Neural crest cell (in vitro differentiated cells): Measurements from ENCODE around the gene CCDC107. TPM values are rescaled to one million over a fixed set of nuclear protein-coding genes. Genes with fewer than 3 reads are reported as not detected.

Experiments used
- DNase-seq: peaks from one replicate; pipeline ENCODE4 v3.0.0; 2021; ENCODE audit warnings: low read depth, mixed read lengths, low spot score
- H3K27ac Mint-ChIP-seq: one replicate; pipeline ENCODE4 v1.8.0; 2021; ENCODE audit warnings: mild to moderate bottlenecking, mixed read lengths; ENCODE audit not compliant: unreplicated experiment
- H3K27me3 Mint-ChIP-seq: 2 replicates; pipeline ENCODE4 v1.8.0; 2021; ENCODE audit warnings: low read depth, mild to moderate bottlenecking, mixed read lengths
- H3K36me3 Mint-ChIP-seq: 2 replicates; pipeline ENCODE4 v1.8.0; 2021; ENCODE audit warnings: low read depth, mild to moderate bottlenecking, mixed read lengths
- H3K4me1 Mint-ChIP-seq: 2 replicates; pipeline ENCODE4 v1.8.0; 2021; ENCODE audit warnings: mixed read lengths
- H3K4me3 Mint-ChIP-seq: one replicate; pipeline ENCODE4 v1.8.0; 2021; ENCODE audit warnings: mild to moderate bottlenecking, mixed read lengths
- H3K9me3 Mint-ChIP-seq: 2 replicates; pipeline ENCODE4 v1.8.0; 2021; ENCODE audit warnings: mixed read lengths
- total RNA-seq: library from RNA; stranded (reverse); gene quantifications from 2 replicates; pipeline ENCODE4 v1.2.1, GENCODE V29; 2021
- TF ChIP-seq, protein P1 (sequence below): fragments of 200-600 bp; sonication (generic); conservative IDR thresholded peaks from 2 replicates; pipeline ENCODE4 v1.5.0; 2021; ENCODE audit warnings: antibody characterized with exemption, mild to moderate bottlenecking

CCDC107 gene
- total RNA-seq, 1 donor from 2014 or later, result 15.4 TPM

DNA sequence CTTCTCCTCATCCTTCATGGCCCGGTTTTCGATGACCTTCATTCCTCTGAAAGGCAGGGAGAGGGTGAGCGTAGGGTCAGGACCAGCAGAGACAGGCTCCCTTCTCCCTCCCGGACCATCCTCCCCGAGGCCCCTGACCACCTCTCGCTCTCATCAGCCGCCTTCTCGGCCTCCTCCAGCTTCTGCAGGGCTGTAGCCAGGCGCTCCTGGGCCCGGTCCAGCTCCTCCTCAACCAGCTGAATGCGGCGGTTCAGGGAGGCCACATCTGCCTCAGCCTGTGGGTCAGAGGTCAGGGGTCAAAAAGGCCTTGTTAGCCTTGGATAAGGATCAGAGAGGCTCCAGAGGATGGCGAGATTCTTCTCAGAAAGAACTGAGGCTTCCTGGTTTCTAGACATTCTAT is 27.4 kb downstream of the CCDC107 start:
- Mint-ChIP-seq H3K27ac (peak overlapping the region; percentile 35), H3K36me3 (peaks cover 9% of the 10 kb centered on the region), H3K27me3 (no peaks in the 10 kb centered on the region), H3K4me1 (peaks cover 39% of the 10 kb centered on the region), H3K9me3 (no peaks in the 10 kb centered on the region), H3K4me3 (no peak overlapping the region)
- no peak for DNase-seq
- TF ChIP-seq, protein P1, sequence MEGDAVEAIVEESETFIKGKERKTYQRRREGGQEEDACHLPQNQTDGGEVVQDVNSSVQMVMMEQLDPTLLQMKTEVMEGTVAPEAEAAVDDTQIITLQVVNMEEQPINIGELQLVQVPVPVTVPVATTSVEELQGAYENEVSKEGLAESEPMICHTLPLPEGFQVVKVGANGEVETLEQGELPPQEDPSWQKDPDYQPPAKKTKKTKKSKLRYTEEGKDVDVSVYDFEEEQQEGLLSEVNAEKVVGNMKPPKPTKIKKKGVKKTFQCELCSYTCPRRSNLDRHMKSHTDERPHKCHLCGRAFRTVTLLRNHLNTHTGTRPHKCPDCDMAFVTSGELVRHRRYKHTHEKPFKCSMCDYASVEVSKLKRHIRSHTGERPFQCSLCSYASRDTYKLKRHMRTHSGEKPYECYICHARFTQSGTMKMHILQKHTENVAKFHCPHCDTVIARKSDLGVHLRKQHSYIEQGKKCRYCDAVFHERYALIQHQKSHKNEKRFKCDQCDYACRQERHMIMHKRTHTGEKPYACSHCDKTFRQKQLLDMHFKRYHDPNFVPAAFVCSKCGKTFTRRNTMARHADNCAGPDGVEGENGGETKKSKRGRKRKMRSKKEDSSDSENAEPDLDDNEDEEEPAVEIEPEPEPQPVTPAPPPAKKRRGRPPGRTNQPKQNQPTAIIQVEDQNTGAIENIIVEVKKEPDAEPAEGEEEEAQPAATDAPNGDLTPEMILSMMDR, result no peak

DNA sequence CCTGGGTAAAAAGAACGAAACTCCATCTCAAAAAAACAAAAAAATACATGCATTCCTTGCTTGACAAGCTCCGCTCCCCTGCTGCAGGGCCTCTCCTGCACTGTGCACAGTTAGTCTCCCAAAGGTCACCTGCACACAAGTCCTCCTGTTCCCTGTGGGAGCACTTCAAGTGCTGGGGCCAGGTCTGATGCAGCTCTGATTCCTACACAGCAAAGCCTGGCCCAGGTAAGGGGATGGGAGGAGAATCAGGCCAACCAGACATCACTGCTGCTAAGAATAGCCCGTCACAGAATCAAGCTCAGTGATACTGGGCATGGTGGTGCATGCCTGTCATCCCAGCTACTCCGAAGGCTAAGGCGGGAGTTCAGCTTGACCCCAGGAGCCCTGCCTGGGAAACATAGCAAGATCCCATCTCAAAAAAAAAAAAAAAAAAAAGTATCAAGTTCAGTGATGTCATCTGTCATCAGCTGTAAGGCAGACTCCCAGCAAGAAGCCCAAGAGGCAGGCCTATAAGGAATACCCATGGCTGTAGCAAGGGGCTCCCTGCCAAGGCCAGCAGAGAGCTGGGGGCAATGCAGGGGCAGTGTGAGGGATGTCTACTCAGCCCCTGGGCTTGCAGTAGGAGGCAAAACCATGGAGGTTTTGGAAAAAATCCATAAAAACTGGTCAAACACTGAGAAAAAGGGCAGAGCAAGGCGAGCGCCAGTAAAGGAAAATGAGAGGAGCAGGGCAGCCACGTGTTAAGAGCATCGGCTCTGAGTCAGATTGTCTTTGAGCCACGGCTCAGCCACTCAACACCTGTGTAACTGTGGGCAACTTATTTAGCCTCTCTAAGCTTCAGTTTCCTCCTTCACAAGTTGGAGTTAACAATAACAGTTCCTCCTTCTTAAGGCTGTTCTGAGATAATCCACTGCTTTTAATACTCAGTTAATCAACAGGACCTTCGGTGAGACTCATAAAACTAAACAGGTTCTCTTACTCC is 28.4 kb downstream of the CCDC107 start:
- Mint-ChIP-seq H3K27me3 (no peaks in the 10 kb centered on the region), H3K36me3 (peaks cover 9% of the 10 kb centered on the region), H3K4me1 (peaks cover 38% of the 10 kb centered on the region), H3K4me3 (peak overlapping the region; percentile 87), H3K27ac (no peak overlapping the region), H3K9me3 (no peaks in the 10 kb centered on the region)
- TF ChIP-seq, protein P1, result no peak
- DNase-seq, result no peak

DNA sequence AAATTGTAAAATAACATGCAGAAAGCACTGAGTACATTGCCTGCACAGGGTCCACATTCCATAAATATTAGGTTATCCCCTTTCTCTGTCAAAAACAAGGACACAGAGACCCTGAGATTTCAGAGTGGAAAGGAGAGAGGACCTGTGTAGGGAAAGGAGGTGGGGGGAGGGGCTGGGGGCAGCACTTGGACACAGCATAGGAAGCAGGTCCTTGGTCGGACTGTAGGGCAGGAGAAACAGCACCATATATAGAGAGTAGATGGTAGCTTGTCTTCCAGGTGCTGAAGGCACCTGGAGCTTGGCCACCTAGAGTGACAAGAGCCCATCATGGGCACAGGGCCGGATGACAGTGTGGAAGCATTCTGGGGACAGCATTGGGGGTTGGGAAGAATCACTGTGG is 29.2 kb downstream of the CCDC107 start:
- peak overlapping the region; percentile 87 for H3K4me3 Mint-ChIP-seq
- H3K27me3 Mint-ChIP-seq, result no peaks in the 10 kb centered on the region
- DNase-seq, result no peak
- peaks cover 9% of the 10 kb centered on the region for H3K36me3 Mint-ChIP-seq
- no peak overlapping the region for H3K27ac Mint-ChIP-seq
- TF ChIP-seq, protein P1, result no peak
- no peaks in the 10 kb centered on the region for H3K9me3 Mint-ChIP-seq
- H3K4me1 Mint-ChIP-seq, result peaks cover 44% of the 10 kb centered on the region

DNA sequence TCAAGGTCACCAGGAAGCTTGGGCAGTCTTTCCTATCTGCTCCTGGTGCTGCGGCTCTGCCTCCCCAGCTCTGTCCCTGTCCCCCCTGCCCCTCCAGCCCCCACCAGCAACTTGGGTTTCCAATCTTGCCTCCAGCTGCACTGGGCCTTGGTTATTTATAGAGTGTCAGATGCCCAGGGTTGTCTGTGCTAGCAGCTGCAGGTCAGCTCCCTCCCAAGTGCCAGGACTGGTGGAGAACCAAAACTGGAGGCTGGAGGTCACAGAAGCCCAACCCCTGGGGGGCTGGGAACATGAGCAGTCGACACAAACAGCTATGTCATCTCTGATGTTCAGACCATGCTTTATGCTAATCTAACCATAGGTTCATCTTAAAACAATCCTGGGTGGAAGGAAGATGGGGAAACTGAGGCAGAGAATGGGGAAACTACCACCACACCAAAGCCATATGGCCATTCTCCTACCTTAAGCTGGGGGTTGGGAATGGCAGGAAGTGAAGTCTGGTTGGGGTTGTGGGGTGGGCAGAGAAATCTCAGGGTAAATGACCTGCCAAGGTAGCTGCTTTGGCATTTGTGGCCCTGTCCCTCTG is 30.0 kb downstream of the CCDC107 start:
- TF ChIP-seq, protein P1, result no peak
- DNase-seq, result no peak
- Mint-ChIP-seq H3K4me1 (peaks cover 44% of the 10 kb centered on the region), H3K9me3 (no peaks in the 10 kb centered on the region), H3K27me3 (no peaks in the 10 kb centered on the region), H3K36me3 (peaks cover 3% of the 10 kb centered on the region), H3K4me3 (peak overlapping the region; percentile 90), H3K27ac (no peak overlapping the region)

DNA sequence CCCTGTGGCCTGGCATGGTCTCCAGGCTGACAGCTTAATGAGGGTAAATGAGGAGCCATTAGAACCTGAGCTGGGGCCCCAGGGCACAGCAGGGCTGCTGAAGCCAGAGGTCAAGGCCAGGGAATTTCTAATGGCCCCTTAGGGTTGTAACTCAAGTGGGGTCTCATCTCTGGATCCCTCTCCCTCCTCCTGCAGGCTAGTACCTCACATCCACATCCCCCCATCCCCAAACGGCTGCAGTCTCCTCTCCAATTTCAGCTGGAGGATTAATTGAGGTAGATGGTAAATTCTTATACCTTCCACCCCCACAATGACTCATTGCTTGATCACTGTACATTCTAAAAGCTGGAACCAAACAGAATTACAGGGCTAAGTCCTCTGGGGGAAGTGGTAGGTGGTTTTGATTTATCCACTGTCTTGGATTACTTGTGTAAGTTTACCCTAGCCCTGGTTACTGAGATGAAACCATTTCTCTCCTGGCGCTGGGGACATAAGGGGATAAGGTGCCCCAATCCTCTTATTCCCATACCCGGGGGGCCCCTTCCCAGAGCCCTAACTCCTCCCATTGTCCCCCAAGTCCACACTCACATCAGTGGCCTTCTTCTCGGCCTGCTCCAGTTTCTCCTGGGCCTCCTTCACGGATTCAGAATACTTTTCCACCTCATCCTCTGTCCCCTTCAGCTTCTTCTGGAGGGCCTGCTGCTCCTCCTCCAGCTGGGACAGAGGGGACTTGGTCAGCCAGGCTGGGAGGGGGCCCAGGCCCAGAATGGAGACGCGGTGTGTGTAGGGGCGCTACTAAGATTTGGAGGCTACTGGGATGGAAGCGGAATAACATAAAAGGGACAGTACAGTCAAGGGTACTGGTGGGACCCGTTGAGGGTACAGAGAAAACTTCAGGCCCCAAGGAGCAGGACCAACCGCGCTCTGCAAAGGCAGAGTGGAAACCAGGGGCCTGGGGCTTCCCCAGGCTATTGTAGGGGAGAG is 30.8 kb downstream of the CCDC107 start:
- Mint-ChIP-seq H3K27me3 (no peaks in the 10 kb centered on the region), H3K27ac (peak overlapping the region; percentile 71), H3K4me1 (peaks cover 41% of the 10 kb centered on the region), H3K4me3 (peak overlapping the region; percentile 90), H3K9me3 (no peaks in the 10 kb centered on the region), H3K36me3 (peaks cover 3% of the 10 kb centered on the region)
- no peak for DNase-seq
- TF ChIP-seq, protein P1, result no peak
